GM23338 (cell line): Measurements from ENCODE around the gene JAKMIP1. TPM values are rescaled to one million over a fixed set of nuclear protein-coding genes. Genes with fewer than 3 reads are reported as not detected.

Experiments
- ATAC-seq: fragments of 200-7000 bp; cut with Tn5 transposase; 3 replicates; pipeline ENCODE4 v1.9.1; 2020
- DNase-seq: peaks from one replicate; pipeline ENCODE4 v3.0.0-alpha.2; 2015; ENCODE audit warnings: low spot score
- H2AFZ ChIP-seq: fragments of 200-600 bp; sonication (generic); 2 replicates; pipeline ENCODE4 v1.8.0; 2016; ENCODE audit warnings: antibody characterized with exemption, mild to moderate bottlenecking, moderate library complexity
- H3F3A ChIP-seq: fragments of 200-600 bp; sonication (generic); replicated peaks from 2 replicates; pipeline ENCODE4 v1.8.0; 2017; ENCODE audit warnings: antibody characterized with exemption, mixed run types, low read depth
- H3K27ac ChIP-seq: fragments of 200-600 bp; sonication (generic); 2 replicates; pipeline ENCODE4 v1.6.1; 2016; ENCODE audit warnings: low read depth
- H3K27me3 ChIP-seq: fragments of 200-600 bp; sonication (generic); 2 replicates; pipeline ENCODE4 v1.8.0; 2016; ENCODE audit warnings: mild to moderate bottlenecking, mixed run types, moderate library complexity; ENCODE audit not compliant: insufficient read depth
- H3K36me3 ChIP-seq: fragments of 200-600 bp; sonication (generic); 2 replicates; pipeline ENCODE4 v1.8.0; 2016; ENCODE audit warnings: mild to moderate bottlenecking; ENCODE audit not compliant: insufficient read depth
- H3K4me1 ChIP-seq: fragments of 200-600 bp; sonication (generic); 2 replicates; pipeline ENCODE4 v1.8.0; 2016; ENCODE audit warnings: mild to moderate bottlenecking, moderate library complexity; ENCODE audit not compliant: insufficient read depth
- H3K4me2 ChIP-seq: fragments of 200-600 bp; sonication (generic); 2 replicates; pipeline ENCODE4 v1.7.1; 2017; ENCODE audit warnings: mixed run types
- H3K4me3 ChIP-seq: fragments of 200-600 bp; sonication (generic); 2 replicates; pipeline ENCODE4 v1.6.1; 2016; ENCODE audit warnings: mixed run types
- H3K79me2 ChIP-seq: fragments of 200-600 bp; sonication (generic); replicated peaks from 2 replicates; pipeline ENCODE4 v1.8.0; 2017; ENCODE audit warnings: mild to moderate bottlenecking; ENCODE audit not compliant: insufficient read depth
- H3K9me2 ChIP-seq: fragments of 200-600 bp; sonication (generic); 2 replicates; pipeline ENCODE4 v1.8.0; 2017; ENCODE audit not compliant: insufficient read depth
- H4K20me1 ChIP-seq: fragments of 200-600 bp; sonication (generic); replicated peaks from 2 replicates; pipeline ENCODE4 v1.8.0; 2017; ENCODE audit warnings: mild to moderate bottlenecking; ENCODE audit not compliant: insufficient read depth
- H3K27ac Mint-ChIP-seq: 2 replicates; pipeline ENCODE4 v1.8.0; 2020; ENCODE audit warnings: inconsistent platforms, mild to moderate bottlenecking, moderate library complexity, mixed read lengths
- H3K27me3 Mint-ChIP-seq: 3 replicates; pipeline ENCODE4 v1.8.0; 2022; ENCODE audit warnings: low read depth, mild to moderate bottlenecking, moderate library complexity, mixed read lengths, inconsistent platforms; ENCODE audit not compliant: insufficient read depth, poor library complexity
- H3K36me3 Mint-ChIP-seq: 3 replicates; pipeline ENCODE4 v1.8.0; 2021; ENCODE audit warnings: low read depth, mild to moderate bottlenecking, inconsistent platforms, moderate library complexity, mixed read lengths
- H3K4me1 Mint-ChIP-seq: 3 replicates; pipeline ENCODE4 v1.8.0; 2020; ENCODE audit warnings: mild to moderate bottlenecking, inconsistent platforms, mixed read lengths
- H3K4me3 Mint-ChIP-seq: 3 replicates; pipeline ENCODE4 v1.8.0; 2021; ENCODE audit warnings: moderate library complexity, mild to moderate bottlenecking, inconsistent platforms, mixed read lengths
- H3K9me3 Mint-ChIP-seq: 3 replicates; pipeline ENCODE4 v1.8.0; 2020; ENCODE audit warnings: moderate library complexity, mild to moderate bottlenecking, inconsistent platforms, mixed read lengths
- CREB1 ChIP-seq: fragments of 250-450 bp; sonication (Bioruptor Pico); IDR thresholded peaks from 2 replicates; pipeline ENCODE4 v1.5.0; 2020; ENCODE audit warnings: low read depth, mild to moderate bottlenecking, moderate library complexity
- EZH2 ChIP-seq: fragments of 200-600 bp; sonication (generic); IDR thresholded peaks from one replicate; pipeline ENCODE4 v1.8.0; 2017; ENCODE audit warnings: antibody characterized with exemption, mild to moderate bottlenecking, low read depth; ENCODE audit not compliant: unreplicated experiment
- EZH2phosphoT487 ChIP-seq: fragments of 200-600 bp; sonication (generic); IDR thresholded peaks from one replicate; pipeline ENCODE4 v1.8.1; 2018; ENCODE audit warnings: antibody characterized with exemption; ENCODE audit not compliant: unreplicated experiment
- JUNB ChIP-seq: IDR thresholded peaks from one replicate; pipeline ENCODE4 v1.6.1; 2016; ENCODE audit warnings: antibody characterized with exemption; ENCODE audit not compliant: unreplicated experiment
- NANOG ChIP-seq: IDR thresholded peaks from 2 replicates; pipeline ENCODE4 v1.6.1; 2016; ENCODE audit warnings: antibody characterized with exemption, borderline replicate concordance
- POLR2AphosphoS5 ChIP-seq: IDR thresholded peaks from 2 replicates; pipeline ENCODE4 v1.6.1; 2016; ENCODE audit warnings: antibody characterized with exemption, low read depth
- REST ChIP-seq: IDR thresholded peaks from one replicate; pipeline ENCODE4 v1.6.1; 2018; ENCODE audit warnings: antibody characterized with exemption; ENCODE audit not compliant: unreplicated experiment
- STAT1 ChIP-seq: IDR thresholded peaks from one replicate; pipeline ENCODE4 v1.6.1; 2016; ENCODE audit warnings: antibody characterized with exemption; ENCODE audit not compliant: unreplicated experiment
- ZNF114 ChIP-seq: fragments of 250-450 bp; sonication (Bioruptor Pico); IDR thresholded peaks from 2 replicates; pipeline ENCODE4 v1.5.0; 2020; ENCODE audit warnings: mild to moderate bottlenecking, moderate library complexity
- ZNF331 ChIP-seq: fragments of 250-450 bp; sonication (Bioruptor Pico); IDR thresholded peaks from 2 replicates; pipeline ENCODE4 v1.5.0; 2020; ENCODE audit warnings: low read depth, mild to moderate bottlenecking, moderate library complexity
- polyA plus RNA-seq: library from polyadenylated mRNA; unstranded; fragments of >200 nt; fragmentation: Nextera tagmentation; extraction: Ambion mirVana; gene quantifications from 2 replicates; pipeline ENCODE4 v1.2.1, GENCODE V29; 2016
- total RNA-seq: library from RNA; depleted of rRNA; stranded (reverse); fragments of >200 nt; shearing (Covaris generic); gene quantifications from 2 replicates; pipeline ENCODE4 v1.2.3, GENCODE V29; 2014
- TF ChIP-seq, protein P1 (sequence below): fragments of 250-450 bp; sonication (Bioruptor Pico); IDR thresholded peaks from 2 replicates; pipeline ENCODE4 v1.5.0; 2020; ENCODE audit warnings: mild to moderate bottlenecking, moderate library complexity
- TF ChIP-seq, protein P2 (sequence below): IDR thresholded peaks from 2 replicates; pipeline ENCODE4 v1.6.1; 2016; ENCODE audit warnings: antibody characterized with exemption
- TF ChIP-seq, protein P3 (sequence below), 2 experiments: fragments of 200-600 bp in 1 of 2; sonication (generic) in 1 of 2; conservative IDR thresholded peaks; 2 replicates each; pipeline versions ENCODE4 v1.5.1 to v1.6.1; 2016 to 2017; ENCODE audit warnings: antibody characterized with exemption in 2 of 2, low read depth in 2 of 2, mild to moderate bottlenecking in 2 of 2, moderate library complexity in 1 of 2

The JAKMIP1 gene
- total and polyA plus RNA-seq, 2 experiments from 2014 or later, result 4.6 to 5.1 TPM

DNA sequence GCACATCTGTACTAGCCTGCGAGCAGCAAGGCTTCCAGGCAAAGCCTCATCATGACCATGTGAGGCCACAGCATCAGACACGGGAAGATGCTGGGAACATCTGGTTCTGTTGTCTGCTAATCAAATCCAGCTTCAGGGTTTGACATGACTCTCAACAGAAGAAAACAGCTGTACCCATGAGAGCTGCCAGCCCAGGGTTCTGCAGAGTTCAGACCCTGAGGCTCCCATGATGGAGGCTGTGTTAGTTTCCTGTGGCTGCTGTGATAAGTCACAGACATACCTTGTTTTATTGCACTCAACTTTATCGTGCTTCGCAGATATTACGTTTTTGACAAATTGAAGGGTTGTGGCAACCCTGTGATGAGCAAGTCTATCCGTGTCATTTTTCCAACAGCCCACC lies 37.5 kb downstream of the JAKMIP1 start:
- Histone ChIP-seq H3K4me3 (no peak overlapping the region), H3K4me2 (no peak overlapping the region), H4K20me1 (no peaks in the 10 kb centered on the region), H2AFZ (no peak overlapping the region), H3K79me2 (no peaks in the 10 kb centered on the region), H3K27me3 (no peaks in the 10 kb centered on the region), H3K9me2 (0 out of 2 replicates have a peak, but pooled peaks cover 6% of the 10 kb centered on the region), H3K36me3 (no peaks in the 10 kb centered on the region; the same call in 1 of the 2 replicates), H3K4me1 (no peaks in the 10 kb centered on the region), H3K27ac (no peak overlapping the region), H3F3A (no peaks in the 10 kb centered on the region)
- Mint-ChIP-seq H3K27ac (no peak overlapping the region), H3K9me3 (peaks cover 30% of the 10 kb centered on the region), H3K27me3 (peaks cover 12% of the 10 kb centered on the region), H3K4me3 (no peak overlapping the region), H3K4me1 (no peaks in the 10 kb centered on the region; the same call in 2 of the 3 replicates), H3K36me3 (peaks cover 22% of the 10 kb centered on the region)
- ATAC-seq, result no peak
- no peak for DNase-seq
- TF ChIP-seq, protein P1, sequence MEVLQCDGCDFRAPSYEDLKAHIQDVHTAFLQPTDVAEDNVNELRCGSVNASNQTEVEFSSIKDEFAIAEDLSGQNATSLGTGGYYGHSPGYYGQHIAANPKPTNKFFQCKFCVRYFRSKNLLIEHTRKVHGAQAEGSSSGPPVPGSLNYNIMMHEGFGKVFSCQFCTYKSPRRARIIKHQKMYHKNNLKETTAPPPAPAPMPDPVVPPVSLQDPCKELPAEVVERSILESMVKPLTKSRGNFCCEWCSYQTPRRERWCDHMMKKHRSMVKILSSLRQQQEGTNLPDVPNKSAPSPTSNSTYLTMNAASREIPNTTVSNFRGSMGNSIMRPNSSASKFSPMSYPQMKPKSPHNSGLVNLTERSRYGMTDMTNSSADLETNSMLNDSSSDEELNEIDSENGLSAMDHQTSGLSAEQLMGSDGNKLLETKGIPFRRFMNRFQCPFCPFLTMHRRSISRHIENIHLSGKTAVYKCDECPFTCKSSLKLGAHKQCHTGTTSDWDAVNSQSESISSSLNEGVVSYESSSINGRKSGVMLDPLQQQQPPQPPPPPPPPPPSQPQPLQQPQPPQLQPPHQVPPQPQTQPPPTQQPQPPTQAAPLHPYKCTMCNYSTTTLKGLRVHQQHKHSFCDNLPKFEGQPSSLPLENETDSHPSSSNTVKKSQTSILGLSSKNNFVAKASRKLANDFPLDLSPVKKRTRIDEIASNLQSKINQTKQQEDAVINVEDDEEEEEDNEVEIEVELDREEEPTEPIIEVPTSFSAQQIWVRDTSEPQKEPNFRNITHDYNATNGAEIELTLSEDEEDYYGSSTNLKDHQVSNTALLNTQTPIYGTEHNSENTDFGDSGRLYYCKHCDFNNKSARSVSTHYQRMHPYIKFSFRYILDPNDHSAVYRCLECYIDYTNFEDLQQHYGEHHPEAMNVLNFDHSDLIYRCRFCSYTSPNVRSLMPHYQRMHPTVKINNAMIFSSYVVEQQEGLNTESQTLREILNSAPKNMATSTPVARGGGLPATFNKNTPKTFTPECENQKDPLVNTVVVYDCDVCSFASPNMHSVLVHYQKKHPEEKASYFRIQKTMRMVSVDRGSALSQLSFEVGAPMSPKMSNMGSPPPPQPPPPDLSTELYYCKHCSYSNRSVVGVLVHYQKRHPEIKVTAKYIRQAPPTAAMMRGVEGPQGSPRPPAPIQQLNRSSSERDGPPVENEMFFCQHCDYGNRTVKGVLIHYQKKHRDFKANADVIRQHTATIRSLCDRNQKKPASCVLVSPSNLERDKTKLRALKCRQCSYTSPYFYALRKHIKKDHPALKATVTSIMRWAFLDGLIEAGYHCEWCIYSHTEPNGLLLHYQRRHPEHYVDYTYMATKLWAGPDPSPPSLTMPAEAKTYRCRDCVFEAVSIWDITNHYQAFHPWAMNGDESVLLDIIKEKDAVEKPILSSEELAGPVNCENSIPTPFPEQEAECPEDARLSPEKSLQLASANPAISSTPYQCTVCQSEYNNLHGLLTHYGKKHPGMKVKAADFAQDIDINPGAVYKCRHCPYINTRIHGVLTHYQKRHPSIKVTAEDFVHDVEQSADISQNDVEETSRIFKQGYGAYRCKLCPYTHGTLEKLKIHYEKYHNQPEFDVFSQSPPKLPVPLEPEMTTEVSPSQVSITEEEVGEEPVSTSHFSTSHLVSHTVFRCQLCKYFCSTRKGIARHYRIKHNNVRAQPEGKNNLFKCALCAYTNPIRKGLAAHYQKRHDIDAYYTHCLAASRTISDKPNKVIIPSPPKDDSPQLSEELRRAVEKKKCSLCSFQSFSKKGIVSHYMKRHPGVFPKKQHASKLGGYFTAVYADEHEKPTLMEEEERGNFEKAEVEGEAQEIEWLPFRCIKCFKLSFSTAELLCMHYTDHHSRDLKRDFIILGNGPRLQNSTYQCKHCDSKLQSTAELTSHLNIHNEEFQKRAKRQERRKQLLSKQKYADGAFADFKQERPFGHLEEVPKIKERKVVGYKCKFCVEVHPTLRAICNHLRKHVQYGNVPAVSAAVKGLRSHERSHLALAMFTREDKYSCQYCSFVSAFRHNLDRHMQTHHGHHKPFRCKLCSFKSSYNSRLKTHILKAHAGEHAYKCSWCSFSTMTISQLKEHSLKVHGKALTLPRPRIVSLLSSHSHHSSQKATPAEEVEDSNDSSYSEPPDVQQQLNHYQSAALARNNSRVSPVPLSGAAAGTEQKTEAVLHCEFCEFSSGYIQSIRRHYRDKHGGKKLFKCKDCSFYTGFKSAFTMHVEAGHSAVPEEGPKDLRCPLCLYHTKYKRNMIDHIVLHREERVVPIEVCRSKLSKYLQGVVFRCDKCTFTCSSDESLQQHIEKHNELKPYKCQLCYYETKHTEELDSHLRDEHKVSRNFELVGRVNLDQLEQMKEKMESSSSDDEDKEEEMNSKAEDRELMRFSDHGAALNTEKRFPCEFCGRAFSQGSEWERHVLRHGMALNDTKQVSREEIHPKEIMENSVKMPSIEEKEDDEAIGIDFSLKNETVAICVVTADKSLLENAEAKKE (CRISPR knock-in tag), result no peak
- no peak for TF ChIP-seq STAT1
- no peak for TF ChIP-seq CREB1 (CRISPR knock-in tag)
- TF ChIP-seq ZNF114 (CRISPR knock-in tag), result no peak
- TF ChIP-seq, protein P2, sequence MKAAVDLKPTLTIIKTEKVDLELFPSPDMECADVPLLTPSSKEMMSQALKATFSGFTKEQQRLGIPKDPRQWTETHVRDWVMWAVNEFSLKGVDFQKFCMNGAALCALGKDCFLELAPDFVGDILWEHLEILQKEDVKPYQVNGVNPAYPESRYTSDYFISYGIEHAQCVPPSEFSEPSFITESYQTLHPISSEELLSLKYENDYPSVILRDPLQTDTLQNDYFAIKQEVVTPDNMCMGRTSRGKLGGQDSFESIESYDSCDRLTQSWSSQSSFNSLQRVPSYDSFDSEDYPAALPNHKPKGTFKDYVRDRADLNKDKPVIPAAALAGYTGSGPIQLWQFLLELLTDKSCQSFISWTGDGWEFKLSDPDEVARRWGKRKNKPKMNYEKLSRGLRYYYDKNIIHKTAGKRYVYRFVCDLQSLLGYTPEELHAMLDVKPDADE, result no peak
- no peak for TF ChIP-seq REST
- TF ChIP-seq NANOG, result no peak
- TF ChIP-seq EZH2phosphoT487, result no peak
- TF ChIP-seq, protein P3, sequence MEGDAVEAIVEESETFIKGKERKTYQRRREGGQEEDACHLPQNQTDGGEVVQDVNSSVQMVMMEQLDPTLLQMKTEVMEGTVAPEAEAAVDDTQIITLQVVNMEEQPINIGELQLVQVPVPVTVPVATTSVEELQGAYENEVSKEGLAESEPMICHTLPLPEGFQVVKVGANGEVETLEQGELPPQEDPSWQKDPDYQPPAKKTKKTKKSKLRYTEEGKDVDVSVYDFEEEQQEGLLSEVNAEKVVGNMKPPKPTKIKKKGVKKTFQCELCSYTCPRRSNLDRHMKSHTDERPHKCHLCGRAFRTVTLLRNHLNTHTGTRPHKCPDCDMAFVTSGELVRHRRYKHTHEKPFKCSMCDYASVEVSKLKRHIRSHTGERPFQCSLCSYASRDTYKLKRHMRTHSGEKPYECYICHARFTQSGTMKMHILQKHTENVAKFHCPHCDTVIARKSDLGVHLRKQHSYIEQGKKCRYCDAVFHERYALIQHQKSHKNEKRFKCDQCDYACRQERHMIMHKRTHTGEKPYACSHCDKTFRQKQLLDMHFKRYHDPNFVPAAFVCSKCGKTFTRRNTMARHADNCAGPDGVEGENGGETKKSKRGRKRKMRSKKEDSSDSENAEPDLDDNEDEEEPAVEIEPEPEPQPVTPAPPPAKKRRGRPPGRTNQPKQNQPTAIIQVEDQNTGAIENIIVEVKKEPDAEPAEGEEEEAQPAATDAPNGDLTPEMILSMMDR (conservative IDR thresholded peaks at IDR 0.05; ENCODE audit: low read depth in 2 of 2), result no peak
- TF ChIP-seq ZNF331 (CRISPR knock-in tag), result no peak
- TF ChIP-seq POLR2AphosphoS5, result no peak
- no peak for TF ChIP-seq JUNB
- no peak for TF ChIP-seq EZH2
